Choroid plexus epithelial cell (primary cell): ENCODE results near the gene SBK2.
A peak's percentile ranks its signal among the peaks of the same experiment; 100 is the strongest.

Experiments used
- DNase-seq: peaks from one replicate; pipeline ENCODE4 v3.0.0-alpha.2; 2010; ENCODE audit warnings: low read depth
- H3K4me3 ChIP-seq: 2 replicates; pipeline ENCODE4 v1.5.1; 2011; ENCODE audit warnings: low read depth, mild to moderate bottlenecking, control low read depth, low read length, moderate library complexity
- TF ChIP-seq, protein P1 (sequence below): conservative IDR thresholded peaks from 2 replicates; pipeline ENCODE4 v1.5.1; 2011; ENCODE audit warnings: low read depth, mild to moderate bottlenecking, control low read depth, inconsistent platforms, low read length, moderate library complexity

The SBK2 gene

DNA sequence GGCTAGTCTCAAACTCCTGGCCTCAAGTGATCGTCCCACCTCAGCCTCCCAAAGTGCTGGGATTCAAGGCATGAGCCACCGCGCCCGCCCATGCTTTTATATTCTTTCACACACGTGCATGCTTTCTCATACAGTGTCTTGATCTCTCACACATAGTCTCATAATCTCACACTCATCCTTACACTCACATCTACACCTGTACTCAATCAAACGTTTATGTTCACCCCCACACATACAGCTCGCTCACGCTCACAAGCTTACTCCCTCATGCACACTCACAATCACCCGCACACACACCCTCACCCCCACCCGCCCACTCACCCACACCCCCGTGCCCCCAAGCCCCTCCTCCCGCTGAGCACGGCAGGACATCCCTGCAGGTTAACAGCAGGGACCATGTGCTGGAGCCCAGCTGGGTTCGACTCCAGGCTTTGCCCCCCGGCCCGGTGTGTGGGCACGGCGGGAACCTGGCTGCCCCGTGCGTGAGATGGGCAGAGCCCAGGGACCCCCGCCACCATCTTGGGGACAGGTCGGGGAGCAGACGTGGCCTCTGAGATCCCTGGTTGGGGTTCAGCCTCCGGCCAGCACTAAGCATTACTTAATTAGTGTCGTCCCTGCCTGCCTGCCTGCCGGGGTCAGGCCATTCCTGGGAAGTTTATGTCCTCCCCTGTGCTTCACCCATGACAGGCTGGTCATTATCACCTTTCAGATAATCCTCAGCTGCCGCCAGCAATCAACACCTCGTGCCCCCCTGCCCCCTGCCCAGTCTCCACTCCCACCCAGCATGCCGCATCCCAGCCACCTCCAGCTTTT lies 11.4 kb downstream of the SBK2 start:
- DNase-seq: no peak
- no peak overlapping the region for H3K4me3 ChIP-seq
- TF ChIP-seq, protein P1, sequence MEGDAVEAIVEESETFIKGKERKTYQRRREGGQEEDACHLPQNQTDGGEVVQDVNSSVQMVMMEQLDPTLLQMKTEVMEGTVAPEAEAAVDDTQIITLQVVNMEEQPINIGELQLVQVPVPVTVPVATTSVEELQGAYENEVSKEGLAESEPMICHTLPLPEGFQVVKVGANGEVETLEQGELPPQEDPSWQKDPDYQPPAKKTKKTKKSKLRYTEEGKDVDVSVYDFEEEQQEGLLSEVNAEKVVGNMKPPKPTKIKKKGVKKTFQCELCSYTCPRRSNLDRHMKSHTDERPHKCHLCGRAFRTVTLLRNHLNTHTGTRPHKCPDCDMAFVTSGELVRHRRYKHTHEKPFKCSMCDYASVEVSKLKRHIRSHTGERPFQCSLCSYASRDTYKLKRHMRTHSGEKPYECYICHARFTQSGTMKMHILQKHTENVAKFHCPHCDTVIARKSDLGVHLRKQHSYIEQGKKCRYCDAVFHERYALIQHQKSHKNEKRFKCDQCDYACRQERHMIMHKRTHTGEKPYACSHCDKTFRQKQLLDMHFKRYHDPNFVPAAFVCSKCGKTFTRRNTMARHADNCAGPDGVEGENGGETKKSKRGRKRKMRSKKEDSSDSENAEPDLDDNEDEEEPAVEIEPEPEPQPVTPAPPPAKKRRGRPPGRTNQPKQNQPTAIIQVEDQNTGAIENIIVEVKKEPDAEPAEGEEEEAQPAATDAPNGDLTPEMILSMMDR: no peak

DNA sequence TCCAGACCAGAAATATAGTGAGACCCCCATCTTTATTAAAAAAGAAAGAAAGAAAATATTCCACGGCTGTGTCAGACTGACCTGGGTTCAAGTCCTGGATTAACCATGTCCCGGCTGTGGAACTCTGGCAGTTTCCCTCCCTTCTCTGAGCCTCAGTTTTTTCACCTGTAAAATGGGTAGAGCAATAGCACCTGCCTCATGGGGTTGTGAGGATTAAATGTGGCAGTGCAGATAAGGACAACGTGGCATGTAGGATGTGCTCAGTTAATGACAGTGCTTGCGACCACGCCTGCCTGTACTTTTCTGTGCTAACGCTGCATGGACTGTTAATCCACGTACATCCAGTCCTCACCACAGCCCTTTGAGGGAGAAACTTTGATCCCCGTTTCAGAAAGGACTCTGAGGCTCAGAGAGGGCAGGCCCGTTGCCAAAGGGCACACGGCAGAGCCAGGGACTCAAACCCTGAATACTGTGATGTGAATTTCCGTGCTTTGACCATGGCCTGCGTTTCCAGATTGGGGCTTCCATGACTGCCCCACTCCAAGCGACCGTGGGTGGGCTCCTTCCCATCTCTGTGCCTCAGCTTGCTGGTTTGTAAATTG lies 16.1 kb downstream of the SBK2 start:
- TF ChIP-seq, protein P1: no peak
- H3K4me3 ChIP-seq: no peak overlapping the region
- no peak for DNase-seq

DNA sequence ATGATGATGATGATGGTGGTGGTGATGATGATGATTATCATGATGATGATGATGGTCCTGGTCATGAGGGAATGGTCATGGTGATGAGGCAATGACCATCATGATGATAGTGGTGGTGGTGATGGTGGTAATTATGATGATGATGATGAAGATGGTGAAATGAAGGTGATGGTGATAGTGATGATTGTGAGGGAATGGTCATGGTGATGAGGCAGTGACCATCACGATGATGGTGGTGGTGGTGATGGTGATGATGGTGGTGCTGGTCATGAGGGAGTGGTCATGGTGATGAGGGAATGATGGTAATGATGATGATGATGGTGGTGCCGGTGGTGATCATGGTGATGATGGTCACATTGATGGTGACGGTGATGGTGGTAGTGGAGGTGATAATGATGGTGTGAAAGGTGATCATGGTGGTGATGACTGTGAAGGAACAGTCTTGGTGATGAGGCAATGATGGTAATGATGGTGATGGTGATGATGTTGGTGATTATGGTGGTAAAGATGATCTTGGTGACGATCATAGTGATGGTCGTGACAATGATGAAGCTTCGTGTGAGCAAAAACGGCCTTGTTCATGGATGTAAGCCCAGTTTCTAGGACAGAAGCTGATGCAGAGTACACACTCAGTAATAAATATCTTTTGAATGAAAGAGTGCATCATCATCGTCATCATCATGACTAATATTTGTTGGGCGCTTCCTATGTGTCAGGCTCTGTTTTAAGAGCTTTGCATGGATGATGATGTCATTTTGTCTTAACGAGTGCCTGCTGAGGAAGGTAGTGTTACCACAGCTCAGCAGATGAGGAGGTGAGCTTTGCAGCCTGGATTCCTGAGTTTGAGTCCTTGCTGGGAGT lies 17.3 kb downstream of the SBK2 start:
- TF ChIP-seq, protein P1: no peak
- DNase-seq: peak; percentile 67
- H3K4me3 ChIP-seq: no peak overlapping the region

DNA sequence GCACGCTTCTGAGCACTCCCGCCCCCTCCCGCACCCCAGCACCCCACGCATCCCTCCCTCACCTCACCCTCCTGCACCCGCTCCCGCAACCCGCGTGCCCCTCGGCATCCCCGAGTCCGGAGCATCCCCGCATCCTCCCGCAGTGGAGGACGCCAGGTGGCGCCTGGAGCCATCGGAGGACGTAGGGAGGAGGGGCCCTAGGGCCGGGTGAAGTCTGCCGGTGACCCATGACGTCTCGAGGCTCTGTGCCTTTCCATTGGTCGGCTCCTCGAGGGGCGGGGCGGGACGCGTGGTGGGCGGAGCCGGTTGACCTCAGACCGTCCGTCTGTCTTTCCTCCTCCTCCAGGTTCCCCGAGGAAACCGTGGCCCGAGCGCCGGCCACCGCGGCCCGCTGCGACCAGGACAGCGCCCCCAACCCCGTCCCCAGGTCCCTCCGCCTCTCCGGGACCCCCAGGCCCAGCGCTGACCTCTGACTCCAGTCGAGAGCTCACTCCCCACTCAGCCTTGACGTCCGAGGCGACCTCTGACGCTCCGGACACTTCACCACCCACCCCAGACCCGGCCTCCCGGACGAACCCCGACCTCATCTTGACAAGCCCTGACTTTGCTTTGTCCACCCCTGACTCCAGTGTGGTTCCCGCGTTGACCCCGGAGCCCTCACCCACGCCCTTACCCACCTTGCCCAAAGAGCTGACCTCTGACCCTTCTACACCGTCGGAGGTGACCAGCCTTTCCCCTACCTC lies 19.9 kb downstream of the SBK2 start:
- DNase-seq: peak; percentile 96
- H3K4me3 ChIP-seq: peak overlapping the region; percentile 57
- TF ChIP-seq, protein P1: peak; percentile 94

DNA sequence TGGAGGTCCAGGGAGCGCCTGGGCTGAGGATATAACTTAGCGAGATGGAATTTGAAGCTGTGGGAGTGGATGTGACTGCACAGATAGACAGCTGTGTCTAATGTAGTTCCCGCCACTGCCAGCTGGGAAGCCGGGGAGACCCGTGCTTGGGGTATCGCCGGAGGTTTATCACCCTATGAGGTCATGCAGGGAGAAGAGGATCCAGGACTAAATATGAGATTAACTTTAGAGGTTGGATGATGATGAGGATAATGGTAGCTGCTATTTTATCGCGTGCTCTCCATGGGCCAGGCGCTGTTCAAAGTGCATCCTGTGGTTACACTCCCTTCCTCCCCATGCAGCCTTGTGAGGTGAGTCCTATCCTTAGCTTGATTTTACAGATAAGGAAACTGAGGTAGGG lies 28.8 kb downstream of the SBK2 start:
- TF ChIP-seq, protein P1: no peak
- no peak overlapping the region for H3K4me3 ChIP-seq
- DNase-seq: no peak

DNA sequence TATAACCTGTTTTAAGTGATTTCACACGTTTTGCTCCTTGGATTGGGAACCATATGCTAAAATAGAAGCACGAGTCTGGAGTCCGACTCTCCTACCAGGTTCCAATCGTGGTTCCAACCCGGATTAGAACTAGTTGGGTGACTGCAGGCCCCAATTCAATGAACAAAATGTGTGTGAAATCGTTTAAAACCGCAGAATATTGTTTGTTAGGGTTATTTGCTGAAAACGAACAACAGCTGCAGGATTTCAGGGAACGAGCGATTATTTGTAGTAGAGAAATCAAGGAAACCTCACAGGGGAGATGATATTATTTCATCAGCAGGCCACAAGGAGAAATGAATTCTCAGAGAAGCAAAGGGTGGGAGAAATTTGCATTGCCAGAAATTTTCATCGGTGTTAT lies 32.0 kb downstream of the SBK2 start:
- TF ChIP-seq, protein P1: no peak
- no peak overlapping the region for H3K4me3 ChIP-seq
- no peak for DNase-seq
